HEK293T (cell line): ENCODE data around the gene THSD4.
A peak's percentile ranks its signal among the peaks of the same experiment; 100 is the strongest.

ENCODE experiments used
- ARNT ChIP-seq: fragments of 450-650 bp; IDR thresholded peaks from 2 replicates; pipeline ENCODE4 v1.6.1; 2017; ENCODE audit warnings: mild to moderate bottlenecking
- BHLHE40 ChIP-seq: fragments of 450-650 bp; IDR thresholded peaks from 2 replicates; pipeline ENCODE4 v1.6.1; 2016; ENCODE audit warnings: mild to moderate bottlenecking, moderate library complexity, borderline replicate concordance
- CTBP1 ChIP-seq: fragments of 450-650 bp; IDR thresholded peaks from 2 replicates; pipeline ENCODE4 v1.6.1; 2016; ENCODE audit warnings: borderline replicate concordance
- ELF4 ChIP-seq: fragments of 450-650 bp; IDR thresholded peaks from 2 replicates; pipeline ENCODE4 v1.6.1; 2017; ENCODE audit warnings: antibody characterized with exemption
- FOXA1 ChIP-seq: fragments of 450-650 bp; IDR thresholded peaks from 2 replicates; pipeline ENCODE4 v1.6.1; 2016; ENCODE audit warnings: mild to moderate bottlenecking
- FOXK2 ChIP-seq: fragments of 450-650 bp; IDR thresholded peaks from 2 replicates; pipeline ENCODE4 v1.6.1; 2016; ENCODE audit warnings: mild to moderate bottlenecking
- FOXM1 ChIP-seq: fragments of 450-650 bp; IDR thresholded peaks from 2 replicates; pipeline ENCODE4 v1.6.1; 2017; ENCODE audit warnings: mild to moderate bottlenecking, borderline replicate concordance
- HDGF ChIP-seq: fragments of 450-650 bp; IDR thresholded peaks from 2 replicates; pipeline ENCODE4 v1.6.1; 2017; ENCODE audit warnings: antibody characterized with exemption, borderline replicate concordance
- LEF1 ChIP-seq: fragments of 450-650 bp; IDR thresholded peaks from 2 replicates; pipeline ENCODE4 v1.6.1; 2017; ENCODE audit warnings: mild to moderate bottlenecking, borderline replicate concordance
- NFRKB ChIP-seq: fragments of 450-650 bp; IDR thresholded peaks from 2 replicates; pipeline ENCODE4 v1.6.1; 2016; ENCODE audit warnings: mild to moderate bottlenecking, moderate library complexity
- SP1 ChIP-seq: fragments of 450-650 bp; IDR thresholded peaks from 2 replicates; pipeline ENCODE4 v1.6.1; 2017
- SUZ12 ChIP-seq: fragments of 450-650 bp; IDR thresholded peaks from 2 replicates; pipeline ENCODE4 v1.6.1; 2016; ENCODE audit warnings: mild to moderate bottlenecking
- ZNF384 ChIP-seq: fragments of 450-650 bp; IDR thresholded peaks from 2 replicates; pipeline ENCODE4 v1.6.1; 2016
- TF ChIP-seq, protein P1 (sequence below): fragments of 450-650 bp; IDR thresholded peaks from 2 replicates; pipeline ENCODE4 v1.6.1; 2016

DNA sequence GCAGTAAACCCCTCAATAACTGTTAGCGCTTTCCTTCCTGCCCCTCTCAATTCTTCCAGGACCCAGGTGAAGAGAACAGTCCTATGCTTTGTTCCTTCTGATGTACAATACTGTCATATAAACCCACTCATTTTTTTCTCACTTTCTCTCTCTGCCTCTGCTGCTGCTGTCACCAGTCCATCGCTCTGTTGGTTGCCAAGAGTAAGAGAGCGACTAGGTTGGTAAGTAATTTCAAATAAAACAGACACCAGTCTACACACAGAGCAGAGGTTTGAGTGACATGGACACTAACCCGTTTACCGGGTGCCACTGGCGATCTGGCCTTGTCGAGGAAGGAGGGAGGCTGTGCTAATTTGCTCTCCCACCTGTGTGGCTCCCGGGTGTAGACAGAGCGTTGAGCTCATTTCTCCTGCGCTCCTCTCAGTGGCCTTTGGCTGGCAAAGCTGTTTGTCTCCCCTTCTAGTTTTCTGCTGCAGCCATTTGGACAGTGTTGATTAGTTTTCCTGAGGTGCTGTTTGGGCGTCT lies 215.4 kb downstream of the THSD4 start:
- no peak for TF ChIP-seq LEF1
- no peak for TF ChIP-seq FOXK2
- TF ChIP-seq HDGF, result no peak
- TF ChIP-seq ZNF384, result no peak
- TF ChIP-seq, protein P1, sequence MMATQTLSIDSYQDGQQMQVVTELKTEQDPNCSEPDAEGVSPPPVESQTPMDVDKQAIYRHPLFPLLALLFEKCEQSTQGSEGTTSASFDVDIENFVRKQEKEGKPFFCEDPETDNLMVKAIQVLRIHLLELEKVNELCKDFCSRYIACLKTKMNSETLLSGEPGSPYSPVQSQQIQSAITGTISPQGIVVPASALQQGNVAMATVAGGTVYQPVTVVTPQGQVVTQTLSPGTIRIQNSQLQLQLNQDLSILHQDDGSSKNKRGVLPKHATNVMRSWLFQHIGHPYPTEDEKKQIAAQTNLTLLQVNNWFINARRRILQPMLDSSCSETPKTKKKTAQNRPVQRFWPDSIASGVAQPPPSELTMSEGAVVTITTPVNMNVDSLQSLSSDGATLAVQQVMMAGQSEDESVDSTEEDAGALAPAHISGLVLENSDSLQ, result peak; percentile 16; the same call in 1 of the 2 replicates
- TF ChIP-seq SP1, result no peak
- no peak for TF ChIP-seq SUZ12
- TF ChIP-seq FOXM1, result no peak
- TF ChIP-seq ARNT, result no peak
- TF ChIP-seq CTBP1, result no peak
- no peak for TF ChIP-seq BHLHE40
- no peak for TF ChIP-seq FOXA1
- TF ChIP-seq NFRKB, result no peak
- no peak for TF ChIP-seq ELF4
